ENCODE results near the gene CCM2L. TPM values are rescaled to one million over a fixed set of nuclear protein-coding genes. Genes with fewer than 3 reads are reported as not detected.

The CCM2L gene
- total RNA-seq, 2 experiments from 2014 or later: 1.4 TPM; not detected in 1

GRCh38 chr20:32013326-32013725 lies 3.1 kb downstream of the CCM2L start:
- H2AFZ ChIP-seq (ENCODE audit: low read length): no peak overlapping the region
- CTCF ChIA-PET (ENCODE audit: unreplicated experiment): interaction anchor here (0.6 kb wide), 1 partner anchor 160 kb away, joined by 3 read pairs; no protein-coding TSS in a partner anchor

GRCh38 chr20:32017711-32018251 lies 7.5 kb downstream of the CCM2L start:
- DNase-seq (ENCODE audit: low spot score): peak; percentile 79
- Histone ChIP-seq H3K4me2 (ENCODE audit: low read length) (peak overlapping the region; percentile 99; the same call in 1 of the 2 replicates), H3K9me2 (ENCODE audit: insufficient read depth, low read length) (no peaks in the 10 kb centered on the region), H3K36me3 (ENCODE audit: insufficient read depth, low read length) (no peaks in the 10 kb centered on the region), H4K20me1 (ENCODE audit: insufficient read depth, low read length) (no peaks in the 10 kb centered on the region), H3K9me3 (ENCODE audit: low read length) (no peaks in the 10 kb centered on the region), H3K4me1 (ENCODE audit: insufficient read depth, low read length, poor library complexity, severe bottlenecking) (peaks cover 6% of the 10 kb centered on the region), H3K4me3 (ENCODE audit: low read depth, low read length, poor library complexity, severe bottlenecking) (no peak overlapping the region), H3K79me2 (ENCODE audit: insufficient read depth, low read depth, low read length) (no peaks in the 10 kb centered on the region), H3K27ac (ENCODE audit: low read depth, low read length, poor library complexity, severe bottlenecking) (no peak overlapping the region), H2AFZ (ENCODE audit: low read length) (no peak overlapping the region)
- BruUV-seq (replicated peaks): no TSS peak
- intact Hi-C loops (cut with micrococcal nuclease; ENCODE audit: unreplicated experiment): loop anchor here (5.0 kb wide), 1 partner anchor 165 kb away; no protein-coding TSS in a partner anchor
- POLR2A ChIA-PET: interaction anchor here (0.6 to 1.4 kb wide), 9 partner anchors 10 to 784 kb away, joined by 3 to 4 read pairs (median 3); no protein-coding TSS in a partner anchor
- TF ChIP-seq EZH2phosphoT487 (IDR thresholded peaks at IDR 0.05; ENCODE audit: borderline replicate concordance, low read depth, low read length): no peak
- TF ChIP-seq CTCF (conservative IDR thresholded peaks at IDR 0.05; ENCODE audit: low read length): 0 out of 2 replicates have a peak, but pooled peaks have one; percentile 36
- CTCF ChIA-PET (ENCODE audit: unreplicated experiment): interaction anchor here (0.6 to 2.0 kb wide), 5 partner anchors 12 to 91 kb away, joined by 3 to 7 read pairs (median 4); partner anchors contain the start of genes PDRG1 and TM9SF4

More at GRCh38 chr20:32013326-32013725, 3.1 kb downstream of the CCM2L start:
- TF ChIP-seq EZH2phosphoT487 (IDR thresholded peaks at IDR 0.05; ENCODE audit: borderline replicate concordance, low read depth, low read length): no peak
- TF ChIP-seq CTCF (conservative IDR thresholded peaks at IDR 0.05; ENCODE audit: low read length): no peak
- no peaks in the 10 kb centered on the region for H4K20me1 ChIP-seq (ENCODE audit: insufficient read depth, low read length)
- H3K4me1 ChIP-seq (ENCODE audit: insufficient read depth, low read length, poor library complexity, severe bottlenecking): no peaks in the 10 kb centered on the region
- intact Hi-C loops (cut with micrococcal nuclease; ENCODE audit: unreplicated experiment): no loop called here
- no peak overlapping the region for H3K4me3 ChIP-seq (ENCODE audit: low read depth, low read length, poor library complexity, severe bottlenecking)
- POLR2A ChIA-PET: interaction anchor here (0.6 to 0.7 kb wide), 2 partner anchors 77 to 206 kb away, joined by 3 read pairs; no protein-coding TSS in a partner anchor
- no peak overlapping the region for H3K27ac ChIP-seq (ENCODE audit: low read depth, low read length, poor library complexity, severe bottlenecking)
- H3K9me3 ChIP-seq (ENCODE audit: low read length): no peaks in the 10 kb centered on the region
- H3K4me2 ChIP-seq (ENCODE audit: low read length): no peak overlapping the region
- no TSS peak for BruUV-seq (replicated peaks)
- H3K9me2 ChIP-seq (ENCODE audit: insufficient read depth, low read length): no peaks in the 10 kb centered on the region
- no peak for DNase-seq (ENCODE audit: low spot score)
- H3K36me3 ChIP-seq (ENCODE audit: insufficient read depth, low read length): no peaks in the 10 kb centered on the region
- H3K79me2 ChIP-seq (ENCODE audit: insufficient read depth, low read depth, low read length): no peaks in the 10 kb centered on the region

All from OCI-LY7 (cell line).